Endothelial cell of umbilical vein (primary cell): ENCODE measurements around the gene DIAPH3.

Source experiments
- GATA2 ChIP-seq: IDR thresholded peaks from 2 replicates; pipeline ENCODE4 v1.7.0; 2011; ENCODE audit warnings: low read depth, mild to moderate bottlenecking, moderate library complexity, mixed read lengths, low read length; ENCODE audit not compliant: insufficient read length, insufficient read depth
- MYC ChIP-seq: IDR thresholded peaks from one replicate; pipeline ENCODE4 v1.6.1; 2011; ENCODE audit warnings: mild to moderate bottlenecking, low read depth, low read length
- POLR2AphosphoS5 ChIP-seq: IDR thresholded peaks from 2 replicates; pipeline ENCODE4 v1.6.1; 2012; ENCODE audit warnings: low read depth, mild to moderate bottlenecking, control low read depth, low read length, moderate library complexity; ENCODE audit not compliant: insufficient read depth

DNA sequence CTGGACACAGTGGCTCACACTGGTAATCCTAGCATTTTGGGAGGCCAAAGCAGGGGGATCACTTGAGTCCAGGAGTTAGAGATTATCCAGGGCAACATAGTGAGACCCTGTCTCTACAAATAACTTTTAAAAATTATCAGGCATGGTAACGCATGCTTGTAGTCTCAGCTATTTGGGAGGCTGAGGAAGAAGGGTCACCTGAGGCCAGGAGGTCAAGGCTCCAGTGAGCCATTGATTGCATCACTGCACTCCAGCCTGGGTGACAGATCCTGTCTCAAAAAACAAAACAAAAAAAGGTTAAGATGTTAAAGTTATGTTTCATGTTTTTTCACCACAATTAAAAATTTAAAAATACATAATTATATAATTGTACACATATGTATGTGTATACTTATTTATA is 19.2 kb upstream of the DIAPH3 start:
- TF ChIP-seq MYC (no peak), POLR2AphosphoS5 (no peak), GATA2 (no peak)
